Natural killer cell (primary cell): Measurements from ENCODE around the gene UNC79. TPM values are rescaled to one million over a fixed set of nuclear protein-coding genes. Genes with fewer than 3 reads are reported as not detected.
A peak's percentile ranks its signal among the peaks of the same experiment; 100 is the strongest.

ENCODE experiments used
- ATAC-seq, 3 donors: fragments of 150-1000 bp in 2 of 3; fragments of 200-7000 bp in 1 of 3; cut with Tn5 transposase; 1 replicate in 1 of 3; 2 replicates in 2 of 3; pipeline ENCODE4 v1.10.0; 2021; ENCODE audit warnings: mild to moderate bottlenecking in 2 of 3, moderate library complexity in 2 of 3
- DNase-seq, 2 donors: peaks; one replicate each; pipeline versions ENCODE4 v3.0.0 to v3.0.0-alpha.2; 2013 to 2021; ENCODE audit warnings: mixed read lengths in 1 of 2
- H3K27ac ChIP-seq: one replicate; pipeline ENCODE4 v1.5.1; 2013; ENCODE audit warnings: mild to moderate bottlenecking, low read length
- H3K27me3 ChIP-seq: one replicate; pipeline ENCODE4 v1.6.1; 2013; ENCODE audit warnings: low read length; ENCODE audit not compliant: control insufficient read depth, insufficient read depth
- H3K36me3 ChIP-seq: one replicate; pipeline ENCODE4 v1.6.1; 2013; ENCODE audit warnings: low read length; ENCODE audit not compliant: control insufficient read depth, insufficient read depth
- H3K4me1 ChIP-seq: one replicate; pipeline ENCODE4 v1.6.1; 2013; ENCODE audit warnings: low read length; ENCODE audit not compliant: control insufficient read depth, insufficient read depth
- H3K4me3 ChIP-seq: one replicate; pipeline ENCODE4 v1.5.1; 2013; ENCODE audit warnings: low read length
- H3K9me3 ChIP-seq: one replicate; pipeline ENCODE4 v1.6.1; 2013; ENCODE audit warnings: low read length; ENCODE audit not compliant: control insufficient read depth, insufficient read depth
- H3K27ac Mint-ChIP-seq, 2 donors: one replicate each; pipeline ENCODE4 v1.8.0; 2022; ENCODE audit warnings: mild to moderate bottlenecking in 2 of 2, mixed read lengths in 2 of 2, moderate library complexity in 1 of 2
- H3K27me3 Mint-ChIP-seq, 2 donors: one replicate each; pipeline ENCODE4 v1.8.0; 2022; ENCODE audit warnings: low read depth in 2 of 2, mixed read lengths in 2 of 2
- H3K36me3 Mint-ChIP-seq: one replicate; pipeline ENCODE4 v1.8.0; 2022; ENCODE audit warnings: mixed read lengths
- H3K4me1 Mint-ChIP-seq, 2 donors: one replicate each; pipeline ENCODE4 v1.8.0; 2022; ENCODE audit warnings: mixed read lengths in 2 of 2
- H3K4me3 Mint-ChIP-seq: one replicate; pipeline ENCODE4 v1.8.0; 2022; ENCODE audit warnings: mild to moderate bottlenecking, moderate library complexity, mixed read lengths
- H3K9me3 Mint-ChIP-seq, 2 donors: one replicate each; pipeline ENCODE4 v1.8.0; 2022; ENCODE audit warnings: mixed read lengths in 2 of 2
- WGBS: methylation state at CpG from one replicate; pipeline ENCODE4 v1.1.7; 2013; ENCODE audit warnings: missing lambda C conversion rate; ENCODE audit not compliant: insufficient coverage; 5-methylcytosine and 5-hydroxymethylcytosine counted together
- intact Hi-C: fragments of 100-400 bp; cut with micrococcal nuclease; formaldehyde crosslinking; loops from one replicate; pipeline ENCODE4 v1.14.2; 2022
- total RNA-seq, 4 donors: library from RNA; stranded (reverse); fragments of 120-200 nt in 1 of 4; gene quantifications; one replicate each; pipeline versions ENCODE4 v1.2.3 to v1.2.4, GENCODE V29; 2013 to 2022
- TF ChIP-seq, protein P1 (sequence below): fragments of 200-600 bp; IDR thresholded peaks from one replicate; pipeline ENCODE4 v1.8.0; 2022; ENCODE audit warnings: antibody characterized with exemption

The UNC79 gene
- total RNA-seq, 3 donors from 2014 or later (not counting 1 experiment from before 2014, with no cell fraction given): 0.05 TPM; not detected in 1

DNA sequence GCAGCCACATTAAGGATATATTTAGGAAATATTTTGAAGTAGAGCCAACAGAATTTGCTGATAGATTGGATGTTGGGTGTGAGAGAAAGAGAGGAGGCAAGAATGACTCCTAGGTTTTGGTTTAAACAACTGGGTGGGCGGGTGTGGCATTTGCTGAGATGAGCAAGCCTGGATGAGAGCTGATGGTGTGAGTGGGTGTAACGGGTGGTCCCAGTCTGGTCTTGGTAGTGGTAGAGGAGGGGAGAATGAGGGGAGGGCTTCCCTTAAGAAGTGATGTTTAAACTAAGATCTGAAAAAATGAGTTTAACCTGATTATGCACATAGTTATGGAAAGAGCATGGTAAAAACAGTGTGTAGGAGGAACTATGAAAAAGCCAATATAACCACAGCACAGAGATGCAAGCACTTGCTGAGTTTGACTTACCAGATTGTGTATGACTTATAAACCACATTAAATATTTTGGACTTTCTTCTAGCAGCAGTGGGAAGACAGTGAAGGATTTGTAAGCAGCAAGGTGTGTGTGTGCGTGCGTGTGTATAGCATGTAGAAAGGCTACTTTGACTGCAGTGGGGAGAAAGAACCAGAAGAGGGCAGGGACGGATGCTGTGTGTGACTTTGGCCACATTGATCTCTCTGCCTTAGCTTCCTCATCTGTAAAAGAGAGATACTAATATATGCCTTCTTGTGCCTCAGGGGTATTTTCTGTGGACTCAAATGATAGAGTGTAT is 217.9 kb downstream of the UNC79 start:
- peaks cover 17 to 73% of the 10 kb centered on the region in 2 donors for H3K27me3 Mint-ChIP-seq
- TF ChIP-seq, protein P1, sequence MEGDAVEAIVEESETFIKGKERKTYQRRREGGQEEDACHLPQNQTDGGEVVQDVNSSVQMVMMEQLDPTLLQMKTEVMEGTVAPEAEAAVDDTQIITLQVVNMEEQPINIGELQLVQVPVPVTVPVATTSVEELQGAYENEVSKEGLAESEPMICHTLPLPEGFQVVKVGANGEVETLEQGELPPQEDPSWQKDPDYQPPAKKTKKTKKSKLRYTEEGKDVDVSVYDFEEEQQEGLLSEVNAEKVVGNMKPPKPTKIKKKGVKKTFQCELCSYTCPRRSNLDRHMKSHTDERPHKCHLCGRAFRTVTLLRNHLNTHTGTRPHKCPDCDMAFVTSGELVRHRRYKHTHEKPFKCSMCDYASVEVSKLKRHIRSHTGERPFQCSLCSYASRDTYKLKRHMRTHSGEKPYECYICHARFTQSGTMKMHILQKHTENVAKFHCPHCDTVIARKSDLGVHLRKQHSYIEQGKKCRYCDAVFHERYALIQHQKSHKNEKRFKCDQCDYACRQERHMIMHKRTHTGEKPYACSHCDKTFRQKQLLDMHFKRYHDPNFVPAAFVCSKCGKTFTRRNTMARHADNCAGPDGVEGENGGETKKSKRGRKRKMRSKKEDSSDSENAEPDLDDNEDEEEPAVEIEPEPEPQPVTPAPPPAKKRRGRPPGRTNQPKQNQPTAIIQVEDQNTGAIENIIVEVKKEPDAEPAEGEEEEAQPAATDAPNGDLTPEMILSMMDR: no peak

DNA sequence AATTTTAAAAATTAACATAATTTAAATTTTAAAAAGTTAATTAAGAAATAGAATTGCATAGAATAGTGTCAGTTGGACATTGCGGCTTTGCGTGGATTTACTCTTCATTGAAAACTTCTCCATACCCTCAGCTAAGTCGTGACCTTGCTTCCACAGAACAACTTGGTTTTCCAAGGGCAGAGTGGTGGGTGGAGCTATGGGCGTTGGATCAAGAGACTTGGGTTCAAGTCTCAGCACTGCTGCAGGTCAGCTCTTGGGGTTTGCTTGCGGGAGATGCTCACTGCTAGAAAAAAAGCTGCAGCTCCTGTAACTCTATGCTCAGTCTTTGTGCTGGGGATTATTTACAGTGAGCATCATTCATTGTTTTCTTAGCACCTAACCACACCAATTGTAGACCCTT is 223.9 kb downstream of the UNC79 start:
- Histone ChIP-seq H3K27ac (no peak overlapping the region), H3K36me3 (no peaks in the 10 kb centered on the region), H3K4me1 (no peaks in the 10 kb centered on the region), H3K27me3 (peaks cover 5% of the 10 kb centered on the region), H3K4me3 (no peak overlapping the region), H3K9me3 (no peaks in the 10 kb centered on the region)
- Mint-ChIP-seq H3K27ac (no peak overlapping the region), H3K36me3 (no peaks in the 10 kb centered on the region), H3K27me3 (peaks cover 17 to 46% of the 10 kb centered on the region in 2 donors), H3K4me3 (no peak overlapping the region), H3K9me3 (no peaks in the 10 kb centered on the region), H3K4me1 (no peaks in the 10 kb centered on the region)
- WGBS: 68% methylated on average over 2 of the region's 5 CpGs
- intact Hi-C loops: no loop called here
- TF ChIP-seq, protein P1: no peak
- DNase-seq (no peak), ATAC-seq (no peak)

More for the DNA sequence above, 217.9 kb downstream of the UNC79 start:
- H3K27ac Mint-ChIP-seq: no peak overlapping the region
- H3K4me1 ChIP-seq: no peaks in the 10 kb centered on the region
- H3K4me3 Mint-ChIP-seq: no peak overlapping the region
- ATAC-seq (no peak), DNase-seq (peak in 1 of 2 donors; percentile 7)
- H3K4me3 ChIP-seq: no peak overlapping the region
- no peaks in the 10 kb centered on the region for H3K9me3 ChIP-seq
- no peaks in the 10 kb centered on the region for H3K4me1 Mint-ChIP-seq
- no peaks in the 10 kb centered on the region for H3K27me3 ChIP-seq
- no peak overlapping the region for H3K27ac ChIP-seq
- intact Hi-C loops: no loop called here
- no peaks in the 10 kb centered on the region for H3K36me3 ChIP-seq
- peaks cover 0 to 2% of the 10 kb centered on the region in 2 donors for H3K9me3 Mint-ChIP-seq
- WGBS: 58% methylated on average over 5 of the region's 5 CpGs
- no peaks in the 10 kb centered on the region for H3K36me3 Mint-ChIP-seq

DNA sequence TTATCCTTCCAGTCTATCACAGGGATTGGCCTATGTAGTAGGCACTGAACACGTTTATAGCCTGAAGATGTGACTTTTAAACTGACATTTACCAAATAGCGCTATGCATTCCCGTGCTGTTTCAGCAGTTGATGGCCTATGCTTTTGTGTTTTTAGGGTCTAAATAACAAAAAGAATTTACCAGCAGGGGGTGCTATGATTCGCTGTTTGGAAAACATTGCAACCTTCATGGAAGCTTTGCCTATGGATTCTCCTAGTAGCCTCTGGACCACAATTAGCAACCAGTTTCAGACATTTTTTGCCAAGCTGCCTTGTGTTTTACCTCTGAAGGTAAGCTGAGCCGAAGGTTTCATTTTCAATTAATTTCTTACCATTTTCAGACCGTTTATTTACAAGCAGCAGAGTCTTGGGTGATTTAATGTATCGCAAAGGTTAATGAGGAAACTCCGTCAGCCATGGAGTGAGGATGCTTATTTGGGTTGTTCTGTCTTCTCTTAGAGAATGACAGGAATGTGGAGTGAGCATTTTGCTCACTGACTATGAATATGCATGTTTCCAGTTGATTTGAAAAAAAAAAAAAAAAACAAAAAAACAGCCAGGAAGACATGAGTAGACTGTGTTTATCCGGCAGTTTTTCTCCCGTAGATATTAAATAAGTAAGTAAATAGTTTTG is 224.5 kb downstream of the UNC79 start:
- Mint-ChIP-seq H3K9me3 (no peaks in the 10 kb centered on the region), H3K27me3 (peaks cover 18 to 46% of the 10 kb centered on the region in 2 donors), H3K4me1 (no peaks in the 10 kb centered on the region), H3K36me3 (no peaks in the 10 kb centered on the region), H3K4me3 (no peak overlapping the region), H3K27ac (no peak overlapping the region)
- no peak overlapping the region for H3K27ac ChIP-seq
- H3K9me3 ChIP-seq: no peaks in the 10 kb centered on the region
- H3K4me1 ChIP-seq: no peaks in the 10 kb centered on the region
- H3K36me3 ChIP-seq: no peaks in the 10 kb centered on the region
- TF ChIP-seq, protein P1: peak; percentile 11
- peaks cover 7% of the 10 kb centered on the region for H3K27me3 ChIP-seq
- intact Hi-C loops: loop anchor here (5.0 kb wide), 1 partner anchor 347 kb away; no protein-coding TSS in a partner anchor
- DNase-seq: peak in 1 of 2 donors; percentile 26
- 46% methylated on average over 10 of the region's 10 CpGs for WGBS
- no peak for ATAC-seq
- no peak overlapping the region for H3K4me3 ChIP-seq
